ENCODE measurements around the gene LGALS3.

The LGALS3 gene

GRCh38 chr14:55130196-55130550 is 1.1 kb downstream of the LGALS3 start:
- DNase-seq (ENCODE audit: low spot score), result peak; percentile 61

GRCh38 chr14:55131370-55132137 is 2.5 kb downstream of the LGALS3 start:
- no peak for DNase-seq (ENCODE audit: low spot score)

DNA sequence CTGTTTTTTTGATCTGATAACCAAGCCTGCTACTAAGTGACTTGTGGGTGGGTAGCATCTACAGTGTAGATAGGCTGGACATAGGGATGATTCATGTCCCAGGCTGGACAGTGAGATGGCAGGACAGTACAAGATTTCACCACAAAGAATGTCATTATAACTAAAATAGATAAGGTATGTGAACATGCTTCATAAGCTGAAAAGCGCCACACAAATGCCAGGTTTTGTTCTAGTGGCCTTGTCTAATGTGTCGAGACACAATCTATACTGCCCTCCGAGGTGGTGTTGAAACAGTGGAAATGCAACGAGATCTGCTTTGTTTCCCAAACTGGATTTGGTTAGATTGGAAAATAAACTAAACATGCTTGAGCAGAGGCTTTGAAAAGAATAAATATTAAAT is 4.4 kb downstream of the LGALS3 start:
- DNase-seq (ENCODE audit: low spot score), result peak; percentile 20

DNA sequence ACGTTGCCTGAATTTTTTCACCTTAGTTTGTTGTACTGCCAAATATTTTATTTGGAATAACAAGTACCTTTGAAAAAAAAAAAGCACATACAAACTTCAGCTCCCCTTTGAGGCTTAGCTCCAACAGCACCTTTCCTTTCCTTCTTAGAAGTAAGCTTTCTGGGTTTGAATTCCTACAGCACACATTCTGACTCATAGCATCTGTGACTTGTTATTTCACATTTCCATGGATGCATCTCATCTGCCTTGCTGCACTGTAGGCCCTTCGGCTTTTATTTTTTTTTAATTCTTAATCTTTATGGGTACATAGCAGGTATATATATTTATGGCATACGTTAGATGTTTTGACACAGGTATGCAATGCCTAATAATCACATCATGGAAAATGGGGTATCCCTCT is 7.2 kb downstream of the LGALS3 start:
- peak; percentile 46 for DNase-seq (ENCODE audit: low spot score)

DNA sequence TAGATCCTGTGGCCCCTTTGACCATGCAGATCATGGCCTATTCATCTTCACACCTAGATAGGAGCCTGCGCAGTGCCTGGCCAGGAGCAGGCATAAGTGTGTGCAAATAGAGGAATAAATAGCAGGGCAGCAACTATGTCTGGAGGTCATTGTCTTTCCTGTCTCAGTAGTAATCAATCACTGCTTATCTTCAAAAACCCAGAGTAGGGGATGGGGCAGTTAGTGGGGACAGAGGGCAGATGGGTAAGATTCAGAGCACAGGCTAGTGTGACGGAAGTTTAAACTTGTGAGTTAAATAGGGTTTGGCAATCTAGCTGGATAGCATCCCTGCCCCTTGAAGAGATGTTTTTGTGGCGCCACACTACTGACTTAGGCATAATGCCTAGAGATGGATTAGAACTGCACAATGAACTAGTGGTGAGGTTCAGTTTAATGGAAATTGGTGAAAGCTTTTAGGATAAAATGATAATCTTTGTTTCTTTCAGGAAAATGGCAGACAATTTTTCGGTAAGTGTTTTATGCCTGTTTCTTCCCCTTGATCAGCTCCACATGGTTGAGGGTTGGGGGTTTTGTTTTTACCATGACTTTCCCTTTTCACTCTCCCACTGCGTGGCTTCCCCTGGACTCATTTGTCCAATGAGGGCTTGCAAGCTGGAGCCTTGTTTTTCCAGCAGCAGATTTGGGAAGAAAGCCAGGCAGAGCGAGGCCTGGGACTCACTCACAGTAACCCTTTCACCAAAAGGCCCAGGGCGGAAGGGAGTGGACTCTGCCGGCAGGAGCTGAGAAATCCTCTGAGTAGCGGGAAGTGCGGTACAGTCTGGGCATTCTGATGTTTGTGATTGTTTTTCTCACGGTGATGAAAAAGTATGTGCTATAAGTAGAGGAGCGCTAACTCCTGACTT is 8.1 kb downstream of the LGALS3 start:
- peak; percentile 79 for DNase-seq (ENCODE audit: low spot score)

DNA sequence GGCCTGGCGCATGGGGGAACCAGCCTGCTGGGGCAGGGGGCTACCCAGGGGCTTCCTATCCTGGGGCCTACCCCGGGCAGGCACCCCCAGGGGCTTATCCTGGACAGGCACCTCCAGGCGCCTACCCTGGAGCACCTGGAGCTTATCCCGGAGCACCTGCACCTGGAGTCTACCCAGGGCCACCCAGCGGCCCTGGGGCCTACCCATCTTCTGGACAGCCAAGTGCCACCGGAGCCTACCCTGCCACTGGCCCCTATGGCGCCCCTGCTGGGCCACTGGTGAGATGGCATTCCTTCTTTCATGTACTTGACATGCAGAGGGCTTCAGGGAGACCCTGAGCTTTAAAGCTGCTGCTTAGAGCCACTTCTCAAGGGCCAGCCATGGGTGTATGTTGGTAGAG is 9.0 kb downstream of the LGALS3 start:
- no peak for DNase-seq (ENCODE audit: low spot score)

- DNase-seq (ENCODE audit: low spot score), result no peak
Measured at GRCh38 chr14:55139141-55139540, 10.1 kb downstream of the LGALS3 start.

DNA sequence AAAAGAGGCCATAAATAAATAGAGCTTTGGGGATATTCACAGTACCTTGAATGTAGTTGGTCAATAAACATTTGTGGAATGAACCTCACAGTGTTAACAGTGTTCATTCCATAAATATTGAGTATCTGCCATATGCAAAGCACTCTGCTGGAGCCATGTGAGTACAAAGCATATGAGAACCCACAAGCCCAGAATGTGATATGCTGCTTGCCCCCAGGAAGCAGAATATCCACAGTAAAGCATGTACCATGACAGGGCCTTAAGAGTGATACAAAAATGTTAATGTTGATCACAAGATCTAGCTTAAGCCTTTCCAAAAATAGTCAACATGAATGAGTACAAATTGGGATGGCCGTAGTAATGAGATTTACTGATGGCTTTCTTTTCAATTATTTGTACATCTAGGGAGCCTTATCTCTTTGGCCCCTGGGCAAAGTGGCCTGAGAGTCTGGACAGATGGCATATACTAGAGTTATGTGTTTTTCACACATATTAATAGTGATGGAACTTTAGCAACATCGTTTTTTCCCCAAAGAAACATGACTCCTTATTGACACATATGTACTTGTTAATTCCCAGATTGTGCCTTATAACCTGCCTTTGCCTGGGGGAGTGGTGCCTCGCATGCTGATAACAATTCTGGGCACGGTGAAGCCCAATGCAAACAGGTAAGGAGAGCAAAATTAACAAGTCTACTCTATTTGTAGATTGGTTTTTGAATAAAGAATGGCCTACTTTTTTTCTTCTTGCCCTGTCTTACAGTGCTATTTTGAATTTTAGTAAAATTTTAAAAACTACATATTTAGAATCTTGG is 10.9 kb downstream of the LGALS3 start:
- DNase-seq (ENCODE audit: low spot score), result no peak

DNA sequence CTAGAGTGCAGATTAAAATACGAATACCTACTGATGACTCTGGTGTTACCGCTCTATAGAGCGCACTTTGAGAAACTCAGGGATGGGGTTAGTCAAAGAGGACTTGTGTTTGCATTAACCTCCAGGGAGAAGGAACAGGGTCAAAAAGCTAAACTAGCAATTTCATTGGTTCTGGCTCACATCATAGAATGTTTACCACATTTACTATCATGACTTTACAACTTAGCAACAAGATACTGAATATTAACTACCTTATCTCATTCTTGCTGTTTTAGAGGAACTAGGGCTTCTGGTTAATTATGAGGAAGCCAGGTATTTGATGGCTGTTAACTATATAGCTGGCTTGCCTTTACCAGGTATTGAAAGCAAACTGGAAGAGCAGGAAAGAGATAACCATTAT is 12.8 kb downstream of the LGALS3 start:
- no peak for DNase-seq (ENCODE audit: low spot score)

DNA sequence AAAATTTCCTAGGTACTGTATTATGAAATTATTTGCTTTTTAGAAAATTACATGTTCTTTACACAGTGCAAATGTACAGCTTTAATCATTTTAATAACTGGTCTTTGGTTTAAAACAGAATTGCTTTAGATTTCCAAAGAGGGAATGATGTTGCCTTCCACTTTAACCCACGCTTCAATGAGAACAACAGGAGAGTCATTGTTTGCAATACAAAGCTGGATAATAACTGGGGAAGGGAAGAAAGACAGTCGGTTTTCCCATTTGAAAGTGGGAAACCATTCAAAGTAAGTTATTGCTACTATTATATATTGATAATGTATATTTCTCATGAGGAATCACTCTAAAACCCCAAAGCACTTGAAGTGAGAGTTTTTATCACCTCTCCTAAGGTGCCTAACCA is 13.4 kb downstream of the LGALS3 start:
- no peak for DNase-seq (ENCODE audit: low spot score)

- DNase-seq (ENCODE audit: low spot score), result no peak
Measured at GRCh38 chr14:55146425-55146824, 17.4 kb downstream of the LGALS3 start.

- DNase-seq (ENCODE audit: low spot score), result no peak
Measured at GRCh38 chr14:55151601-55152000, 22.5 kb downstream of the LGALS3 start.

GRCh38 chr14:55152052-55152753 is 23.2 kb downstream of the LGALS3 start:
- no peak for DNase-seq (ENCODE audit: low spot score)

- no peak for DNase-seq (ENCODE audit: low spot score)
Measured at GRCh38 chr14:55153951-55154350, 24.9 kb downstream of the LGALS3 start.

- no peak for DNase-seq (ENCODE audit: low spot score)
Measured at GRCh38 chr14:55157080-55157479, 28.0 kb downstream of the LGALS3 start.

GRCh38 chr14:55158412-55158811 is 29.4 kb downstream of the LGALS3 start:
- DNase-seq (ENCODE audit: low spot score), result no peak

GRCh38 chr14:55160989-55161388 is 31.9 kb downstream of the LGALS3 start:
- DNase-seq (ENCODE audit: low spot score), result no peak

GRCh38 chr14:55170526-55170925 is 41.5 kb downstream of the LGALS3 start:
- no peak for DNase-seq (ENCODE audit: low spot score)

- DNase-seq (ENCODE audit: low spot score), result no peak
Measured at GRCh38 chr14:55180006-55180405, 51.0 kb downstream of the LGALS3 start.

GRCh38 chr14:55180434-55180833 is 51.4 kb downstream of the LGALS3 start:
- no peak for DNase-seq (ENCODE audit: low spot score)

DNA sequence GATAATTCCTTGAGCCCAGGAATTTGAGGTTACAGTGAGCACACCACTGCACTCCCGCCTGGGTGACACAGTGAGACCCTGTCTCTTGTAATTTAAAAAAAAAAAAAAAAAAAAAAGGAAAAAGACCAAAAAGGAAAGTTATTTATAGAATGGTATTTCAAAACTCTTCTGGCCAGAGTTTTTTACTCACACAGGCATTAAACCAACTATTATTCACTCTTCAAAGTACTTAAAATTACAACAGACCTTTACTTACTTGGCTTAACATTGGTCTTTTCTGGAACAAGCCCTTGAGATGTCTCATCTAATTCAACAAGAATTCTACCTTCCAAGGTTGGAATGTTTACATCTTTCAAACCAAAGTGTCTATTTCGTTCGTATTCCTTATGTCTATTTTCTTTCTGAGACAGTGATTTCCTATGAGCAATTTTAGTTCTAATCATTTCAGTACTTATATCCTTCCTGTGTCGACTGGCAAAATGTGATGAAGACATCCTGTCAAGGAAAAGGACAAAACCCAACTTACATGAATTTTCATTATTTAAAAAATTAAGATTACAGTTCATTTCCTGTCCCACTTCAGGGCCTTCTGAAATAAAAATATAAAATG is 59.7 kb downstream of the LGALS3 start:
- DNase-seq (ENCODE audit: low spot score), result peak; percentile 10

DNA sequence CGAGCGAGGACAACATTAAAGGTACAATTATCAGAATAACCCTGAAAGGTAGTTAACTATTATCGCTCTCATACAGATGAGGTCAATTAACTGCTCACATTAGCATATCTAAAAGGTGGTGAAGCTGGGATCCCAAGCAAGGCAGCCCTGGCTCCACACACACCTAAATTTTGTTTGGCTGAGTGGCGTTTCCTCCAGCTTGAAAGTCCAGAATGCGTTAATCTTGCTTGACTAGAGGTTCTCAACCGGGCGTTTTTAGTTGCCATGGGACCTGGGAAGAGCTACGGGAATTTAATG is 61.8 kb downstream of the LGALS3 start:
- DNase-seq (ENCODE audit: low spot score), result no peak

Measured in AG08396 (cell line).